BJ (cell line): ENCODE data around the gene RASSF9. TPM values are rescaled to one million over a fixed set of nuclear protein-coding genes. Genes with fewer than 3 reads are reported as not detected.

Source experiments
- CTCF ChIA-PET: fragments of 350-600 bp; formaldehyde crosslinking; extraction: SDS; loops from one replicate; lab custom pipeline; 2021; ENCODE audit warnings: antibody characterized with exemption, inconsistent platforms; lab: Yijun Ruan, JAX
- POLR2A ChIA-PET: fragments of 300-600 bp; sonication (Branson Sonifier 250); formaldehyde crosslinking; extraction: SDS; loops from one replicate; lab custom pipeline; 2021; ENCODE audit warnings: antibody characterized with exemption; lab: Charles Lee
- DNase-seq: peaks from one replicate; pipeline ENCODE4 v3.0.0-alpha.2; 2011; ENCODE audit warnings: low read depth
- H3K27me3 ChIP-seq: 2 replicates; pipeline ENCODE4 v1.6.0; 2011; ENCODE audit warnings: low read length; ENCODE audit not compliant: control insufficient read depth, insufficient read depth
- H3K36me3 ChIP-seq: 2 replicates; pipeline ENCODE4 v1.5.1; 2011; ENCODE audit warnings: low read length; ENCODE audit not compliant: control insufficient read depth, insufficient read depth
- H3K4me3 ChIP-seq: 2 replicates; pipeline ENCODE4 v1.5.1; 2011; ENCODE audit warnings: low read depth, mild to moderate bottlenecking, control low read depth, low read length
- CTCF ChIP-seq: IDR thresholded peaks from 2 replicates; pipeline ENCODE4 v1.5.1; 2011; ENCODE audit warnings: low read depth, mild to moderate bottlenecking, control low read depth, inconsistent platforms, low read length, moderate library complexity; ENCODE audit not compliant: insufficient read depth
- polyA plus RNA-seq: library from polyadenylated mRNA; depleted of rRNA; stranded (reverse); fragments of >200 nt; gene quantifications from 2 replicates; pipeline ENCODE4 v1.2.3, GENCODE V29; 2011

RASSF9 gene
- polyA plus RNA-seq, 1 experiment, result 0.09 TPM

GRCh38 chr12:85829391-85829790, 6.8 kb downstream of the RASSF9 start:
- Histone ChIP-seq H3K27me3 (no peaks in the 10 kb centered on the region), H3K4me3 (no peak overlapping the region), H3K36me3 (no peaks in the 10 kb centered on the region)
- DNase-seq, result no peak
- CTCF ChIA-PET, result no interaction called here
- TF ChIP-seq CTCF, result no peak
- POLR2A ChIA-PET, result no interaction called here

- H3K27me3 ChIP-seq, result no peaks in the 10 kb centered on the region
- H3K36me3 ChIP-seq, result no peaks in the 10 kb centered on the region
- TF ChIP-seq CTCF, result no peak
- ChIA-PET CTCF (no interaction called here), POLR2A (no interaction called here)
- no peak for DNase-seq
- no peak overlapping the region for H3K4me3 ChIP-seq
Measured at GRCh38 chr12:85828576-85828975, 7.6 kb downstream of the RASSF9 start.

- H3K27me3 ChIP-seq, result no peaks in the 10 kb centered on the region
- H3K36me3 ChIP-seq, result no peaks in the 10 kb centered on the region
- no peak for DNase-seq
- no peak for TF ChIP-seq CTCF
- CTCF ChIA-PET, result interaction anchor here (1.3 kb wide), 1 partner anchor 44 kb away, joined by 3 read pairs; no protein-coding TSS in a partner anchor
- POLR2A ChIA-PET, result no interaction called here
- H3K4me3 ChIP-seq, result no peak overlapping the region
Measured at GRCh38 chr12:85825746-85826145, 10.5 kb downstream of the RASSF9 start.

- ChIA-PET CTCF (no interaction called here), POLR2A (no interaction called here)
- Histone ChIP-seq H3K36me3 (no peaks in the 10 kb centered on the region), H3K27me3 (no peaks in the 10 kb centered on the region), H3K4me3 (no peak overlapping the region)
- no peak for DNase-seq
- no peak for TF ChIP-seq CTCF
Measured at GRCh38 chr12:85823436-85824180, 12.6 kb downstream of the RASSF9 start.

- Histone ChIP-seq H3K4me3 (no peak overlapping the region), H3K27me3 (no peaks in the 10 kb centered on the region), H3K36me3 (no peaks in the 10 kb centered on the region)
- DNase-seq, result no peak
- CTCF ChIA-PET, result interaction anchor here (0.6 to 1.6 kb wide), 3 partner anchors 41 to 247 kb away, joined by 3 read pairs; no protein-coding TSS in a partner anchor
- POLR2A ChIA-PET, result no interaction called here
- no peak for TF ChIP-seq CTCF
Measured at GRCh38 chr12:85821759-85822158, 14.4 kb downstream of the RASSF9 start.
